HG03460 (cell line): ENCODE results near the gene SPHK1.

Experiments used
- ATAC-seq: cut with Tn5 transposase; IDR thresholded peaks from one replicate; pipeline ENCODE4 v1.9.1; 2021; ENCODE audit not compliant: unreplicated experiment

The SPHK1 gene

GRCh38 chr17:76360461-76360860, 23.9 kb upstream of the SPHK1 start:
- no peak for ATAC-seq

- no peak for ATAC-seq
Observed at GRCh38 chr17:76363107-76363842, 21.1 kb upstream of the SPHK1 start.

GRCh38 chr17:76365256-76365903, 19.0 kb upstream of the SPHK1 start:
- ATAC-seq = no peak

- no peak for ATAC-seq
Observed at GRCh38 chr17:76366247-76366646, 18.2 kb upstream of the SPHK1 start.

- no peak for ATAC-seq
Observed at GRCh38 chr17:76367642-76368041, 16.8 kb upstream of the SPHK1 start.

GRCh38 chr17:76368545-76368944, 15.9 kb upstream of the SPHK1 start:
- no peak for ATAC-seq

- ATAC-seq = no peak
Observed at GRCh38 chr17:76369379-76369778, 15.0 kb upstream of the SPHK1 start.

GRCh38 chr17:76369804-76370203, 14.6 kb upstream of the SPHK1 start:
- ATAC-seq = no peak

- no peak for ATAC-seq
Observed at GRCh38 chr17:76370261-76370993, 14.0 kb upstream of the SPHK1 start.

GRCh38 chr17:76371656-76372628, 12.5 kb upstream of the SPHK1 start:
- no peak for ATAC-seq

- no peak for ATAC-seq
Observed at GRCh38 chr17:76376318-76377133, 7.9 kb upstream of the SPHK1 start.

- ATAC-seq = no peak
Observed at GRCh38 chr17:76378548-76379274, 5.7 kb upstream of the SPHK1 start.

- no peak for ATAC-seq
Observed at GRCh38 chr17:76379275-76379641, 5.2 kb upstream of the SPHK1 start.

GRCh38 chr17:76379646-76380376, 4.6 kb upstream of the SPHK1 start:
- ATAC-seq = no peak

- ATAC-seq = no peak
Observed at GRCh38 chr17:76381633-76382350, 2.6 kb upstream of the SPHK1 start.

- no peak for ATAC-seq
Observed at GRCh38 chr17:76382351-76382802, 2.0 kb upstream of the SPHK1 start.

- no peak for ATAC-seq
Observed at GRCh38 chr17:76382803-76383545, 1.4 kb upstream of the SPHK1 start.
